Jurkat, Clone E6-1 (cell line): Measurements from ENCODE around the gene ADAMTS15.

Experiments used
- DNase-seq: peaks from one replicate; pipeline ENCODE4 v3.0.0-alpha.2; 2011; ENCODE audit warnings: low read depth, low spot score
- H3K4me3 ChIP-seq: 2 replicates; pipeline ENCODE4 v1.5.1; 2011; ENCODE audit warnings: mild to moderate bottlenecking, low read length, control low read depth, moderate library complexity

The ADAMTS15 gene

GRCh38 chr11:130473056-130473794, 24.8 kb downstream of the ADAMTS15 start:
- no peak overlapping the region for H3K4me3 ChIP-seq
- DNase-seq = no peak

DNA sequence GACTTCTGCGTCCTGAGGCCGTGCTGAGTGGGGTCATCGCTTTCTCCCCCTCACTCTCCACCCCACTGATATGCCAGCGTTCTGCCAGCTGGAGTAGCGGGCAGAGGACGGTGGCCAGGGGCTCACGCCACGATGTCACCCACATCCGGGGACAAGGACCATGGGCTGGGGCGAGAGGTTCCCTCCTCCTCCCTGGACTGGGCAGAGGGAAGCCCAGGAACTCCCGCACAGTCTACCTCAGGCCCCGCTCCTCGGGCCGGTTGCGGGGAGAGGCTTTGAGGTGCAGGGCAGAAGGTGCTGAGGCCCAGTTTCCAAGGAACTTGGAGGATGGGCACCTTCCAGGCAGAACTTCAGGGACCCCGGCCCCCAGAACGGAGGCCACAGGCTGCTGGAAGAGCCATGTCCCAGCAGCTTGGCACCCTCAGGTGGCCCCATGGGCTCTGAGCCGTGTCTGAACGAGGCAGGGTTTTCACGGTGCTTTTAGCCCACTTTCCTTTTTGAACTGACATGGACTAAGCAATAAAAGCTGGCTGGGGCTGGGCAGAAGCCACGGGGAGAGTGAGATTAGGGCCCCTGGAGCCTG, 25.4 kb downstream of the ADAMTS15 start:
- DNase-seq = no peak
- no peak overlapping the region for H3K4me3 ChIP-seq

GRCh38 chr11:130474637-130475400, 26.4 kb downstream of the ADAMTS15 start:
- DNase-seq = no peak
- no peak overlapping the region for H3K4me3 ChIP-seq

- H3K4me3 ChIP-seq = no peak overlapping the region
These were observed 27.1 kb downstream of the ADAMTS15 start for GRCh38 chr11:130475426-130476053.

GRCh38 chr11:130476200-130476921, 27.9 kb downstream of the ADAMTS15 start:
- no peak for DNase-seq

More at GRCh38 chr11:130475426-130476053, 27.1 kb downstream of the ADAMTS15 start:
- no peak for DNase-seq

GRCh38 chr11:130476922-130477491, 28.6 kb downstream of the ADAMTS15 start:
- H3K4me3 ChIP-seq = no peak overlapping the region
- DNase-seq = no peak

More at GRCh38 chr11:130476200-130476921, 27.9 kb downstream of the ADAMTS15 start:
- no peak overlapping the region for H3K4me3 ChIP-seq

- H3K4me3 ChIP-seq = no peak overlapping the region
- DNase-seq = no peak
These were observed 29.2 kb downstream of the ADAMTS15 start for GRCh38 chr11:130477586-130478203.

DNA sequence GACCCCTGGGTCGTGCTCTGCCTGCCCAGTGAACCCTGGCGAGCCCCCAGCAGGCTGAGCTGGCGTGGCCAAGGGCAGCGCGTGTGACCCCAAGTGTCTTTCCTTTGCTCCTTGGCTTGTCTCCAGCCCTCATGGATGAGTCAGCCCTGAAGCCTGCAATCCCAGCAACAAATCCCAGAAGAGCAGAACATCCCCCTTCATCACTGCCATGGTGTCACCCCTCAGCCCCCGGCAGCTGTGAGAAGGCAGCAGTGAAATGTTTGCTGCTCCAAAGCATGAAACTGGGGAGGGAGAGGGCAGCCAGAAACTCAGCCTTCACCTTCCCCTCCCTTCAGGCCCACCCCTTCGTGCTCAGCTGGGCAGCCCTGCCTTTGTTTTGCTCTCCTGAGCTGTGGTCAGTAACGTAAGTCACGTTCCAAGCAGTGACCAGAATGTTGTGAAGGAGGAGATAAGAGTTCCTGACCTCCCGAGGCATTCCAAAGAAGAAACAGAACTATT, 29.8 kb downstream of the ADAMTS15 start:
- DNase-seq = no peak
- H3K4me3 ChIP-seq = no peak overlapping the region

DNA sequence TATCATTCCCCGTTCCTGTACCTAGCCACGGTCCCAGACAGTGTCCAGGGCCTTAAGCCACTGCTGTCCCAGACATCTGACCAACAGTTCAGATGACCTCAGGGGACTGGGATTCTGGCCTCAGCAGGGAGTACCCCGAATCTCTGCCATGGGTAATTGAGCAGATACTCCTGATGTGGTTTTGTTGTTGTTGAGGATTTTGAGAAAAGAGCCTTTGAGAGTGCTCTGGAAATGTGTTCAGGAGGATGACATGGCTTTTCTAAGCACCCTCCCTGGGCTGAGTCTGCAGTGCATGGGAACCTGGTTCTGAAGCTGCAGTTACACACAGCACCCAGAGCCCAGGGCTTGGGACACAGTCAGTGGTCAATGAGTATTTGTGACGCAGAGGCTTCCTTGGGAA, 30.4 kb downstream of the ADAMTS15 start:
- H3K4me3 ChIP-seq = no peak overlapping the region
- DNase-seq = no peak

GRCh38 chr11:130480186-130480585, 31.7 kb downstream of the ADAMTS15 start:
- DNase-seq = no peak
- H3K4me3 ChIP-seq = no peak overlapping the region

DNA sequence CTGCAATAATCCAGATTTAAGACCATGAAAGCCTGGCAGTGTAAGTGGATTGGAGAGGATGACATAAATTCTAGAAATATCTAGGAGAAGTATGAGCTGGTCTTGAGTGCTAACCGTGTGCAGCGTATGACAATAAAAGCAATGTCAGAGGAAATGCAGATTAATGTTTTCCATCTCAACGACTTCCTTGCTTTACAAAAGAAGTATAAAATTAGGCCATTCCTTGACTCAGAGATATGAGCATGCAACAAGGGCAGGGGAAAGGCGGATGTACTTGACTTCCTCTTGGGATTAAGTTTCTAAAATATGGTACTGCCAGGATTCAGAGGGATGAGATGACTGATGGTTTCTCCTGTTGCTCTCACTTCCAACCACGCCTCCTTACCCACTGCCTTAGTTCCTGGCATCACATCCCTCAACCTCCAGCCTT, 32.3 kb downstream of the ADAMTS15 start:
- no peak overlapping the region for H3K4me3 ChIP-seq
- no peak for DNase-seq

- no peak overlapping the region for H3K4me3 ChIP-seq
- no peak for DNase-seq
These were observed 34.7 kb downstream of the ADAMTS15 start for GRCh38 chr11:130483124-130483523.

DNA sequence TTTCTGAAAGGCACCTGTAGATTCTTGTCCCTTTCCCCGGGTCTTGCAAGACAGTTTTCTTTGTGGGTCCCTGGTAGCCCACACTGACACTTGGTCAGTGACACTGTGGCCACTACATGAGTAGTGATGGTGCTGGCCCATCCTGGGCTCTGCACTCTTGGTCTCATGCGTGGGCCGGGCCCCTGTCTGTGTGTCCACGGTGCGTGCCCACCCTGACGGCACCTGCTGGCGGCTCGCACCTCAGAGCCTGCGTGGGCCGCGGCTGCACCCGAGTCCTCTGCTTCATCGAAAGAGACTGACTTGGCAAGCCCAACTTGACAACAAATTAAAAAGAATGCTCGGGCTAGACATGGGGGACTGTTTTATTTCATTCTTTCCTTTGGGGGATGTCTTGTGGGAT, 37.5 kb downstream of the ADAMTS15 start:
- no peak overlapping the region for H3K4me3 ChIP-seq
- no peak for DNase-seq

GRCh38 chr11:130486391-130486836, 38.0 kb downstream of the ADAMTS15 start:
- DNase-seq = no peak

GRCh38 chr11:130486987-130487923, 38.8 kb downstream of the ADAMTS15 start:
- no peak overlapping the region for H3K4me3 ChIP-seq
- no peak for DNase-seq

More at GRCh38 chr11:130486391-130486836, 38.0 kb downstream of the ADAMTS15 start:
- no peak overlapping the region for H3K4me3 ChIP-seq

DNA sequence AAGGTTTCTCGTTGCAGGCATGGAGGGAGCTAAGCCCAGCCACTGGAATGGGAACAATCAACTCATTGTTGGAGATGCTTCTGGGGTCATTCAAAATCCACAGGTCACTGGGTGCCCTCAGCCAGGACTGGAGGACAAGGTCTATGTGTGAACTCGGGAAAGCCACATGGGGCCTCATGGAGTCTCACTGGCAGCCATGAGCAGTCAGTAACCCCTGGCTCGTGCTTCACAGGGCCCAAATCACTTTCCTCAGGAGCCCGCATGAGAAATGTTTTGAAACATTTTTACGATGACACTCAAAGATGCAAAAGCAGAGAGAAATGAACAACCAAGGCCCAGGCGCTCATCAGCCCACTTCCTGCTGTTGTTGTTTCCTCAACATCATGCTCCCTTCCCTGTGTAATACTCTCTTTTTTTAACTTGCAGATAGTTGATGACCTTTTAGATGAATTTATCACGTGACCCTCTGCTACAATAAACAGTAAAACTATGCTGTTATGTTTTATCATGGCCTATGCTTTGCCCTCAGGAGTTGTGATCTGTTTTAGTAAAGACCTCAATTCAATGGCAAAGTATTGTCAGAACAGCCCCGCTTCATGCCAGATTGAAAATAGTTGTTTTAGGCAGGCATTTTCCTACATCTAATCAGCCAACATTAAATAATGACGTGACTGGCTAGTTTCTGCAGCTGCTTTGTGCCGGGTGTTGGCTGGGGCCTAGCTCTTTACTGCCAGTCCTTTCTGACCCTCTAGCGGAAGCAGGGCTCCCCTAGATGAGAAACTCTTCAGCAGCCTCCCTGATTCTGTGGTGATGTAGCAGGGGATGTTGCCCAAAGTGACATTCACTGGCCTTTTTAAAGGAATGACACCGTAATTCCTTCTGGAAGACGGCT, 39.7 kb downstream of the ADAMTS15 start:
- DNase-seq = peak; percentile 8
- no peak overlapping the region for H3K4me3 ChIP-seq
